HG02798 (cell line): ENCODE results near the gene PPP1CA.

Source experiments
- ATAC-seq: cut with Tn5 transposase; IDR thresholded peaks from one replicate; pipeline ENCODE4 v1.9.1; 2021; ENCODE audit warnings: mild to moderate bottlenecking; ENCODE audit not compliant: unreplicated experiment, poor library complexity

The PPP1CA gene

GRCh38 chr11:67390947-67391303, 10.7 kb downstream of the PPP1CA start:
- ATAC-seq: no peak

GRCh38 chr11:67389477-67389876, 12.2 kb downstream of the PPP1CA start:
- ATAC-seq: no peak

GRCh38 chr11:67387518-67387917, 14.1 kb downstream of the PPP1CA start:
- ATAC-seq: no peak

- no peak for ATAC-seq
Measured at GRCh38 chr11:67387069-67387468, 14.6 kb downstream of the PPP1CA start.

- no peak for ATAC-seq
Measured at GRCh38 chr11:67384851-67385366, 16.7 kb downstream of the PPP1CA start.

GRCh38 chr11:67382276-67383136, 19.2 kb downstream of the PPP1CA start:
- ATAC-seq: peak; percentile 61

- no peak for ATAC-seq
Measured at GRCh38 chr11:67381244-67381972, 20.2 kb downstream of the PPP1CA start.

- ATAC-seq: no peak
Measured at GRCh38 chr11:67379061-67380058, 22.3 kb downstream of the PPP1CA start.

- ATAC-seq: no peak
Measured at GRCh38 chr11:67378544-67378943, 23.1 kb downstream of the PPP1CA start.

GRCh38 chr11:67376873-67377808, 24.5 kb downstream of the PPP1CA start:
- no peak for ATAC-seq

- no peak for ATAC-seq
Measured at GRCh38 chr11:67376063-67376820, 25.4 kb downstream of the PPP1CA start.

GRCh38 chr11:67375320-67376055, 26.2 kb downstream of the PPP1CA start:
- no peak for ATAC-seq

GRCh38 chr11:67374571-67375281, 26.9 kb downstream of the PPP1CA start:
- ATAC-seq: no peak

GRCh38 chr11:67373648-67374570, 27.7 kb downstream of the PPP1CA start:
- ATAC-seq: no peak

- no peak for ATAC-seq
Measured at GRCh38 chr11:67372993-67373647, 28.5 kb downstream of the PPP1CA start, which contains the start of gene CLCF1. CLCF1 (minus strand) TSS chr11:67373598; CDS start chr11:67373539, 59 bp downstream.
